HepG2 (cell line): ENCODE measurements around the gene COL10A1. TPM values are rescaled to one million over a fixed set of nuclear protein-coding genes. Genes with fewer than 3 reads are reported as not detected.
A peak's percentile ranks its signal among the peaks of the same experiment; 100 is the strongest.

ENCODE experiments used
- ARNT2 ChIP-seq: sonication (generic); formaldehyde crosslinking; IDR thresholded peaks from 2 replicates; pipeline ENCODE4 v1.8.0; 2022; ENCODE audit warnings: mild to moderate bottlenecking, low read depth, missing genetic modification reagents, moderate library complexity
- ARNTL ChIP-seq: sonication (generic); formaldehyde crosslinking; IDR thresholded peaks from 2 replicates; pipeline ENCODE4 v1.4.0; 2020; ENCODE audit warnings: mild to moderate bottlenecking, missing genetic modification reagents
- BRD4 ChIP-seq: sonication (generic); formaldehyde crosslinking; IDR thresholded peaks from 2 replicates; pipeline ENCODE4 v1.4.0; 2020; ENCODE audit warnings: missing genetic modification reagents
- PRDM15 ChIP-seq: sonication (generic); formaldehyde crosslinking; IDR thresholded peaks from 2 replicates; pipeline ENCODE4 v1.4.0; 2020; ENCODE audit warnings: missing genetic modification reagents
- REPIN1 ChIP-seq: sonication (generic); formaldehyde crosslinking; IDR thresholded peaks from 2 replicates; pipeline ENCODE4 v1.8.0; 2022; ENCODE audit warnings: missing genetic modification reagents, low read depth, mild to moderate bottlenecking, borderline replicate concordance
- SKI ChIP-seq: fragments of 450-650 bp; IDR thresholded peaks from one replicate; pipeline ENCODE4 v1.6.1; 2018; ENCODE audit warnings: mild to moderate bottlenecking; ENCODE audit not compliant: partially characterized antibody
- SNAI1 ChIP-seq: sonication (generic); formaldehyde crosslinking; IDR thresholded peaks from 2 replicates; pipeline ENCODE4 v1.5.0; 2020; ENCODE audit warnings: mild to moderate bottlenecking, missing genetic modification reagents, borderline replicate concordance
- XRCC5 ChIP-seq: fragments of 200-400 bp; formaldehyde crosslinking; optimal IDR thresholded peaks from 2 replicates; pipeline ENCODE3; 2017; ENCODE audit warnings: mild to moderate bottlenecking, low read length
- ZBTB4 ChIP-seq: sonication (generic); formaldehyde crosslinking; IDR thresholded peaks from 2 replicates; pipeline ENCODE4 v1.4.0; 2020; ENCODE audit warnings: missing genetic modification reagents, mild to moderate bottlenecking, borderline replicate concordance
- ZHX1 ChIP-seq: sonication (generic); formaldehyde crosslinking; IDR thresholded peaks from 2 replicates; pipeline ENCODE4 v1.8.1; 2022; ENCODE audit warnings: low read depth, mild to moderate bottlenecking, missing genetic modification reagents
- ZNF17 ChIP-seq: sonication (generic); formaldehyde crosslinking; IDR thresholded peaks from 2 replicates; pipeline ENCODE4 v1.5.0; 2020; ENCODE audit warnings: mild to moderate bottlenecking, missing genetic modification reagents
- ZNF335 ChIP-seq: sonication (generic); formaldehyde crosslinking; IDR thresholded peaks from 2 replicates; pipeline ENCODE4 v1.4.0; 2020; ENCODE audit warnings: missing genetic modification reagents
- ZNF460 ChIP-seq: sonication (generic); formaldehyde crosslinking; IDR thresholded peaks from 2 replicates; pipeline ENCODE4 v1.5.1; 2020; ENCODE audit warnings: missing genetic modification reagents, mild to moderate bottlenecking, borderline replicate concordance
- ZNF512 ChIP-seq: sonication (generic); formaldehyde crosslinking; IDR thresholded peaks from 2 replicates; pipeline ENCODE4 v1.4.0; 2020; ENCODE audit warnings: mild to moderate bottlenecking, missing genetic modification reagents
- polyA plus RNA-seq, 8 experiments: library from polyadenylated mRNA; depleted of rRNA in 3 of 8; stranded (reverse) in 7 of 8; unstranded in 1 of 8; fragments of >200 nt; fragmentation: Illumina TruSeq in 4 of 8; extraction: Trizol in 4 of 8; gene quantifications; 2 replicates each; pipeline versions ENCODE4 v1.2.1 to v1.2.3, GENCODE V29; 2011 to 2016; ENCODE audit warnings: low read depth in 4 of 8, missing spikeins in 1 of 8, mixed read lengths in 1 of 8; ENCODE audit not compliant: insufficient read depth in 1 of 8
- total RNA-seq, 5 experiments: library from RNA; depleted of rRNA; stranded (reverse); fragments of >200 nt; fragmentation: Illumina TruSeq; extraction: Trizol; gene quantifications; 2 replicates each; pipeline ENCODE4 v1.2.3, GENCODE V29; 2016; ENCODE audit warnings: low read depth in 1 of 5

The COL10A1 gene
- total and polyA plus RNA-seq, 2 of the 13 experiments (the other 11 are each of a cell fraction or from before 2014, with no cell fraction given), result 0.07 TPM; not detected in 1

GRCh38 chr6:116100419-116101301 lies 25.3 kb downstream of the COL10A1 start, which contains the start of gene NT5DC1 (continued):
- TF ChIP-seq ARNT2 (CRISPR knock-in tag) (peak; percentile 97), BRD4 (CRISPR knock-in tag) (peak; percentile 96), ZNF335 (CRISPR knock-in tag) (peak; percentile 46; the same call in 1 of the 2 replicates), ZBTB4 (peak; percentile 76), REPIN1 (peak; percentile 58), ARNTL (CRISPR knock-in tag) (peak; percentile 70), ZNF512 (CRISPR knock-in tag) (no peak; the same call in 1 of the 2 replicates), ZNF17 (no peak), SKI (peak; percentile 89), ZNF460 (CRISPR knock-in tag) (no peak), SNAI1 (CRISPR knock-in tag) (no peak; the same call in none of the 2 replicates), XRCC5 (peak; percentile 86), PRDM15 (peak; percentile 85), ZHX1 (peak; percentile 93)
